ENCODE measurements around the gene CISD3. TPM values are rescaled to one million over a fixed set of nuclear protein-coding genes. Genes with fewer than 3 reads are reported as not detected.

Gene CISD3
- total RNA-seq, 2 donors from 2014 or later, result 91.6 to 99.8 TPM

DNA sequence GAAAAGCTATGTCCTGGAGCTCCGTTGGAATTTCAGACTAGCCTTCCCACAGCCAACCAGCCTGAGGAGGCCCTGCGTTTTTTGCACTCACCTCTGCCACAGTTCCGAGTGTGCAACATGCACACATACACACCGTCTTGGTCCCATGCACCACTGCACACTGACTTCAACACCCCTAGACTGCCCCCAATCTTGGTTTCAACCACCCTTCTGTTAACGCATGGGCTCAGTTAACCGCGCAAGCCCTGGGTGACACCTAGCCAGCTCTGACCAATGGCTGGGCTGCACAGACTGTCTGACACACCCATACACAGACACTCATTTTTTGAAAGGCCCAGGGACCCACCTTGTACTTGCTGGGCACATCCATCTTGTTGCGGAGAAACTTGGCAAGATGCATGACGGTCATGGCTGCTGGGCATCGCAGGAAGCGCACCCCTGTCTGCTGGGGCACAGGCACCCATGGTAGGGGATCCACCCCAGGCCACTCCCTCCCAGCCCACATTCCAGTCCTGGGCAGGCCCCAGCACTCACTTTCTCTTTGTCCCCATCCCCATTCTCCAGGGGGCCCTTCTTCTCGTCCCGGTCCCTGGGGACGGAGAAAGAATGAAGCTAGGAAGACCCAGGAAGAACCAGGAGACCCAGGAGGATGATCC lies 8.0 kb downstream of the CISD3 start:
- DNase-seq (no peak), ATAC-seq (no peak)
- intact Hi-C loops (cut with DNase I, micrococcal nuclease), result no loop called here

DNA sequence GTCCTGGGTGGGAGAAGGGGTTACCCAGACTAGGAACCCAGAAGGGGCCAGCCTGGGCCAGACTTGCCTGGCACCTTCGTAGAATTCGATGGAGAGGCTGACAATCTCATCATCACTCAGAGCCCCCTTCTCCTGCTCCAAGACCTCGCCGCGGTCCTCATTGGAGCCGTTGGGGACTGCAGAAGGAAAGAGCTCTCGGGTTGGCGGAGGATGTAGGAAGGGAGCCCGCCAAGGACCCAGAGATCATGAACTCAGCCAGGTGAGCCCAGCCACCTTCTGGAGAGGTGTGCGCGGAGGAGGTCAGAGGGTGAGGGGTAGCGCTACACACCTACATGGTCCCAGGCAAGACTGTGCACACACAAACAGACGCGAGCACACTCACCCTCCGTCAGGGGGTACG lies 8.5 kb downstream of the CISD3 start:
- intact Hi-C loops (cut with DNase I, micrococcal nuclease), result no loop called here

DNA sequence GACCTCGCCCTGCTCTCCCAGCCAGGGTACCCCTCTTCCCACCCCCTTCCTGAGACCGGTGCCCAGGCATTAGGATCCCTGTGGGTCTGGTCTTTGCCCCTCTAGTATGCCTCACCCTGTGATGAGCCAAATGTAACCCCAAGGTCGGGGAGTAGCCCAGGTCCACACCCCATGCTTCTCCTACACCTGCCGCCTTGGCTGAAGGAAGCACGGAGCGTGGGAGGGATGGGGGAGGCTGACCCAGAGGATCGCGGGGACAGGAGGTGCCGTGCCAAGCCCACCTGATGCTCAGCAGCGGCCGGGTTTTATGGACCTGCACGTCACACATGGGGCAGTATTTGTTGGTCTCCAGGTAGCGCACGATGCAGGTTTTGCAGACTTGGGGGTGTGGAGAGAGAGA lies 9.2 kb downstream of the CISD3 start:
- intact Hi-C loops (cut with DNase I, micrococcal nuclease), result no loop called here
- peak in 1 of 2 donors; percentile 44 for DNase-seq
- peak; percentile 34 for ATAC-seq

More for the DNA sequence above, 8.5 kb downstream of the CISD3 start:
- no peak for ATAC-seq
- DNase-seq, result no peak

DNA sequence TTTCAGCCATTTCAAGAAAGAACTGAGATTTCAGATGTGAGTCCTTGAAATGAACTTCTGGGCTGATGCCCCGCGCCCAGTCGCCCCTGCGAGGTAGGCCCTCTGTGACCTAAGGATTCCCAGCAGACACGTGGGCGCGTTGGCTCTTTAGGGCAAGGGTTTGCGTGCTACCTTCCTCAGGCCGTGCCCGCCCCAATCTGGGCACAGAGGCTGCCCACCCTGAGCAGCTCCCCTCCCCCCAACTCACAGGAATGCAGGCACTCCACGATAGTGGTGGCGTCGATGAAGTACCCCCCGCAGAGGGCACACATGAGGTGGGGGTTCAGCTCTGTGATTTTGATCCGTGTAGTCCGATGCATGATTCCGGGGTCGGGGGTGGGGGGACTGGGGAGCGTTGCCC lies 9.9 kb downstream of the CISD3 start:
- DNase-seq (no peak), ATAC-seq (no peak)
- intact Hi-C loops (cut with DNase I, micrococcal nuclease), result no loop called here

DNA sequence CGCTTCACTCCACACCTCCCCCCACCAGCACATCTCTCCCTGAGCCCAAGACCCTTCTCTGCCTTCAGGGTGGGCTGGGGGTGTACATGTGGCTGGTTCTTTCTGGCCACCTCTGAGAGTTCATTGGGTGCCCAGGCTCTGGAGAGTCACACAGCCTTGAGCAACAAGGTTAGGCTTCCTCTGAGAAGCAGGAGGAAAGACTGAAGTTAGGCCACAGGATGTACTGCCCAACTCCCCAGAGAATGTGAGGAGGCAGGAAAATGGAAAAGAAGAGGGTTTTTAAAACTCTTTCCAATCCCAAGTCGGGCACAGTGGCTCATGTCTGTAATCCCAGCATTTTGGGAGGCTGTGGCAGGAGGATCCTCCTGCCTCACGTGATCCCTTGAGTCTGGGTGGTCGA lies 10.7 kb downstream of the CISD3 start:
- ATAC-seq, result no peak

DNA sequence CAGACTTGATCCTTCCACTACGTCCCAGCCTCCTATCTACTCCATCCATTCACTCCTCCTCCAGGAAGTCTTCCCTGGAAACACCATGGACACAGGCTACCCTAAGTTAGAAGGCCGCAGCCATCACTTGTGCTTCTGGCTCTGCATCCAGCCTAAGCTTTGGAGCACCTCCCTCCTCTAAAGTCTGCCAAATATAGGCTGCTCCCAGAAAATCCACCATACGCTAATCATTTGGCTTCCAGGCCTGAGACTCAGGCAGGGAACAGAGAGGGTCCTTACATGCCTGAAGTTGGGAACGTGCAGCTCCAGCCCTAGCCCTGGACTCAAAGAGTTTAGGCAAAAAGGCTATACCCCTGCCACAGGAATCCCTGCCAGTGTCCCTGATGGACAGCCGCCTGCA lies 11.3 kb downstream of the CISD3 start:
- no peak for ATAC-seq

More for the DNA sequence above, 10.7 kb downstream of the CISD3 start:
- no peak for DNase-seq
- intact Hi-C loops (cut with DNase I, micrococcal nuclease), result no loop called here

DNA sequence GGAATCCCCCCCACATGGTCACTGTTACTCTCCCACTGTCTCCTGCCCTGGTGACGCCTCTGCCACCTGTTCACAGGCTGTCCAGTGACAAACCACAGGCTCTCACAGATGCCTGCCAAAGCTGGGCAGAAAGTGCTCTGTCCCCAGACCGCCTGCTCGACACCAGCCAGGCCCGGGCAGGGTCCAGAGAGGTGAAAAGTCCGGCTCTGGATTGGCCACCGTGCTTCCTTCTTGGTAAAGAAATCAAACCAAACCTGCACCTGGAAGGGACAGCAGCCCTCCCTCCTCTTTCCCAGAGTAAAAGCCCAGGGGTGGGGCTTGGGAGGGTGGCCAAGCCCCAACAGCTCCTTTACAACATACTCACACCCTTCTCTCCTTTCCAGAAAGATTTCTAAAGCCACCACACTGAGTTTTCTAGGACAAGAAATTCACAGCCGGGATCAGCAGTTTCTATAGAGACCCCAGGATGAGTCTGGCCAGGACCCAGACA lies 11.8 kb downstream of the CISD3 start:
- intact Hi-C loops (cut with DNase I, micrococcal nuclease), result no loop called here
- ATAC-seq, result peak; percentile 78
- DNase-seq, result peak; percentile 73 to 83

More for the DNA sequence above, 11.3 kb downstream of the CISD3 start:
- no peak for DNase-seq
- intact Hi-C loops (cut with DNase I, micrococcal nuclease), result no loop called here

DNA sequence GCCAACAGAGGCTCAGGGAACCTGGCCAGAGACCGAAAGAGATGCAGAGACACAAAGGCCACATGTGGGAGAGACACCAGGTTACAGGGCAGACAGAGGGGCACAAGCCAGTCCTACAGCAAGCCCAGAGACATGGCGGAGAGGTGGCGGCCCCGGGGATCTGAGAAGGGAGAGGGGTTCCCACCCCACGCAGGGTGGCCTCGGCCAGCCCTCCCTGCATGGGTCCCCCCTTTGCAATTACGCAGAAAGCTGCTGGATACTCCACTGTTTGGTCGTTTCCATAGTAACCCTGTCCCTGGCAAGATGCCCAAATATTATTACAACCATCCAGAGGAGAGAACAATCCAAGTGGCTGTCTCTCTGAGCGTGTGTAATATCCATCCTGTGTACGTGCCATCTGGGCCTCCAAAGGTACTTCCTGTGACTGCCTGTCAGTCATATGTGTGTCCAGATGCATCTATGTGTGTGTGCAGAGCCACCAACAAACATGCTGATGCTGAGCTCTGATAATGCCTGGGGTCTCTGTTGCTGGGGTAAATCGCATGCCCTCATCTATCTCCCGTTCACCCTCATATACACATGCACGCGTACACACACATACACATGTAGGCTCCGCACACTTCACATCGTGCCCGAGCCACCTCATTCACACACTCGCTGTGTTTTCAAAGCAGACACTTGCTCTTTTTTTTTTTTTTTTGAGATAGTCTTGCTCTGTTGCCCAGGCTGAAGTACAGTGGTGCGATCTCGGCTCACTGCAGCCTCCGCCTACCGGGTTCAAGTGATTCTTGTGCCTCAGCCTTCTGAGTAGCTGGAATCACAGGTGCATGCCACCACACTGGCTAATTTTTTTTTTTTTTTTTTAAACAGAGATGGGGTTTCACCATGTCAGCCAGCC lies 12.5 kb downstream of the CISD3 start:
- peak; percentile 67 for ATAC-seq
- intact Hi-C loops (cut with DNase I, micrococcal nuclease), result no loop called here
- peak; percentile 53 to 79 for DNase-seq

DNA sequence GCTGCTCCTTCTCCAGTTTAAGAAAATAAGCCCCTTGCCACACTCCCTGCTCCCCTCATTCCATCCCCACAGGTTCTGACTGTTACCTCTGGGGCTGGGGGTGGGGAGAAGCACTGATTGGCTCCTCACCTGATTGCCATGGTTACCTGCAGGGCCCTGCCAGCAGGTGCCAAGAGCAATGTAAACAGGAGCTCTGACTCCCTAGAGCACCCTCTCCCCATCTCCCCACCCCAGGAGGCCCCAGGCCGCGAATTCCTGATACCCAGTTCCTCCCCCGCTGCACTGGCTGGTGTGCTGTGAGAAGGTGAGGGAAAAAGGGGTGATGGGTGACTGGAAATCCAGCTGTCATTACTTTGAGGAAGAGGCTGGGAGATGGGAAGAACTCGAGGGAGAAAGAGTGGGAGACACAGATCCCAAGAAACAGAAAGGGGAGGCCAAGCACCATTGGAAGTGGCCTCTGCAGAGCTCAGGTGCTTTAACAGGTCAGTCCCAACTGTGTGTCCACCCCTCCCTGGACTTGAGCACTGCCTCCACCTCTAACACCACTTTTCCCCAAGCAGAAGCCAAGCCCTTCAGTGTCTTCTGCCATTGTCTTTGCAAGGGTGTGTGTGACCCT lies 13.5 kb downstream of the CISD3 start:
- peak; percentile 14 to 33 for DNase-seq
- intact Hi-C loops (cut with DNase I, micrococcal nuclease), result no loop called here
- ATAC-seq, result no peak

DNA sequence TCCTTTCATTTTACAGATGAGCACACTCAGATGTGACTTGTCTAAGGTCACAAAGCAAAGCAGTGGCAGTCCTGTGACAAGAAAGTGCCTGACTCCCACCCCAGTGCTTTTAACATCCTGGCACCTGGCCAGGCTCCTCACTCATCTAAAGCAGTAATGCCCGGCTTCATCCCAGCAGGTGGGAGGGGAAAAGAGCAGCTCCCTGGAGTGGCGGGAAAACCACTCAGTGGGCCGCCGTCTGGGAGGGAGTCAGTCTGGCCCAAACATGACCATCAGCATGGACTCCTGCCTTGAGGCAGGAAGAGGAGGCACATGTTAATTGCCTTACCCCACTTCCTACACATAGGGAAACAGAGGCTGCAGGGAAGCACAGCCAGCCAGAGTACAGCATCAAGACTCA lies 15.4 kb downstream of the CISD3 start:
- intact Hi-C loops (cut with DNase I, micrococcal nuclease), result no loop called here
- no peak for ATAC-seq
- DNase-seq, result peak in 1 of 2 donors; percentile 43

DNA sequence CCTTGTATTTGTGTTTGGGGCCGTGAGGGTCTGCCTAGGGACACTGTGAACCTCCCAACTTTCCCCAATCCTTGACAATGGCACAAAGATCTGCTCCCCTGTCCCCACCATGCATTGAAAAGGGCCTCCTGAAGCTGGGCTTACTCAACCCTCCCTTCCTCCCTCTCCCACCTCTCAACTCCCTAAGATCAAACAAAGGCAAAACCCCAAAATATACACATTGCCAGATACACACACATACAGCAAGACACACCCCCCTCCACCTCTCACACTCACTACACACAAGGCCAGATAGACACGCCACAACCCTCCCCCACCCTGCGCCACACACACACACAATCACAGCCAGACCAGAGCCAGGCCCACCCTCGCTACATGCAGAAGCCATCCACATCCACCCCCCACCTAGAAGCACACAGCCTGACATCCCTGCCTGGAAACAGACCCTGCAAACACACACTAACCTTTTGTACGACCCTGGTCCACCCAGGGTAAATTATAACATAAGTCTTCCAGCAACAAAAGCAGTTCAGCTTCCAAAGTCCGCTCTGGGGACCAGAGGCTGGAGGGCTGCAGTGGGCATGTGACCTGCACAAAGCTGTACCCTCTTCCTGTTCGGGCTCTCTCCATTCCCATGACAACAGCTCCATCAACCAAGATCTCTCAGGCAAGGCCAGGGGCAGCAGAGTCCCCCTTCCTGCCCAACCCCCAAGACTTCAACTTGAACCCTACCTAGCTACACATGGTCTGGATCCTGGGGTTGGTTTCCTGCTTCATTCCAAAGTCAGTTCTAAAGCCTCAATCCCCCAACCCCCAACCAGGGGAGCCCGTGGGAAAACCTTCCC lies 16.1 kb downstream of the CISD3 start:
- ATAC-seq, result no peak
- DNase-seq, result peak; percentile 13 to 29
- intact Hi-C loops (cut with DNase I, micrococcal nuclease), result no loop called here

DNA sequence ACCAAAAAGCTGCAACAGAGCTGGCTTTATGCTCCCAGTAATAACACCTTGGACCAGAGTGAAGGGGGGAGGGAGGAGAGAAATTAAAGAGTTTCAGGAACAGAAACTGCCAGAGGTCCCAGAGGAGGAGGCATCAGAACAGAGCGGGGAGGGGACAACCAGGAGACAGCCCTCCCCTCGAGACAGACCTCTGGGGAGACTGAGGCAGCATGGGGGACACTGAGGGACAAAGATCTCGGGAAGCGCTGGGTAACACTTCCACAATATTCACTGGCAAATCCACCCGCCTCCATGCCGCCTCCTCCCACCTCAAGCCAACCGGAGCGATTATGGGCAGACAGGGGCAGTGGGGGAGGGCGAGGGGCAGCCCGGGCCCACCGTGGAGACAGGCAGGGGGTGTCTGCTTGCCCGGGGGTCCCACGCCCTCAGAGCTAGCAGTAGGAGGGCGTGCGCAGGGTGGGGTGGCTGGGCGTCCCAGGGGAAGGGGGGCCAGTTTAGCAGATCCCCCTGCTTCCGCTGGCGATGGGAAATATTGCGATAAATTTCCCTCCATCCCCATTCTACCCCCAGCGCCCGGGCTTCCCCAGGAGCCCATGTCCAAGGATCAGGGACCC lies 16.8 kb downstream of the CISD3 start:
- intact Hi-C loops (cut with DNase I, micrococcal nuclease), result no loop called here
- DNase-seq (peak; percentile 26 to 32), ATAC-seq (no peak)

DNA sequence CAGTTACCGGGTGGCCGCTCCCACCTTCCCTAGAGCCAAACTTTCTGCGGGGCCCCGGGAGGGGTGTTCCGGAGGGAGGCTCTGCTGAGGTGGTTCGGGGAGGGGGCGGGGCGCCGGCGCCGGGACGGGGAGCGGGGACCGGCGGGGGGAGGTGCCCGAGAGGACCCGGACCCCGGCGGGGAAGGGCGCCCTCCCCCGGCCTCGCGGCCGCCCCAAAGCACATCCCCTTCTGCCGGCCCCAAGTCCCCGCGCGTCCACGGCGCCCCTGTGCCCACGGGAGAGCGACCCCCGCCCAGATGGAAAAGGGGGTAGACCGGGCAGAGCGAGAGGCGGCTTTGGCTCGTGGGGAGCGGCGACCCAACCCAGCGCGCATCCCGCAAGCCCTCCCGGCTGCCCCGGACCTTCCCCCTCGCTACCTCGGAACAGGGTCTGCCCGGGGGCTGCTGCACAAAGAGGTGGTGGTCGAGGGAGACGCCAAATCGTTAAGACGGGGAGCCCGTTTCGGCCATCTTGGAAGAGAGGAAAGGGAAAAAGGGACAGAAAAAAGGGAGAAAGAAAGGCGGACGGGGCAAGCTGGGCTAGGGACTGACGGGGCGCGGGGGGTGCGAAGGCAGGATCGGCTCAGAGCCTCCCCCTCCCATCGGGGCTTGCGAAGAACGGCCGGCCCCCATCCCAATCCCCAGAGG lies 17.5 kb downstream of the CISD3 start:
- DNase-seq (peak; percentile 60 to 70), ATAC-seq (no peak)
- intact Hi-C loops (cut with DNase I, micrococcal nuclease), result no loop called here

DNA sequence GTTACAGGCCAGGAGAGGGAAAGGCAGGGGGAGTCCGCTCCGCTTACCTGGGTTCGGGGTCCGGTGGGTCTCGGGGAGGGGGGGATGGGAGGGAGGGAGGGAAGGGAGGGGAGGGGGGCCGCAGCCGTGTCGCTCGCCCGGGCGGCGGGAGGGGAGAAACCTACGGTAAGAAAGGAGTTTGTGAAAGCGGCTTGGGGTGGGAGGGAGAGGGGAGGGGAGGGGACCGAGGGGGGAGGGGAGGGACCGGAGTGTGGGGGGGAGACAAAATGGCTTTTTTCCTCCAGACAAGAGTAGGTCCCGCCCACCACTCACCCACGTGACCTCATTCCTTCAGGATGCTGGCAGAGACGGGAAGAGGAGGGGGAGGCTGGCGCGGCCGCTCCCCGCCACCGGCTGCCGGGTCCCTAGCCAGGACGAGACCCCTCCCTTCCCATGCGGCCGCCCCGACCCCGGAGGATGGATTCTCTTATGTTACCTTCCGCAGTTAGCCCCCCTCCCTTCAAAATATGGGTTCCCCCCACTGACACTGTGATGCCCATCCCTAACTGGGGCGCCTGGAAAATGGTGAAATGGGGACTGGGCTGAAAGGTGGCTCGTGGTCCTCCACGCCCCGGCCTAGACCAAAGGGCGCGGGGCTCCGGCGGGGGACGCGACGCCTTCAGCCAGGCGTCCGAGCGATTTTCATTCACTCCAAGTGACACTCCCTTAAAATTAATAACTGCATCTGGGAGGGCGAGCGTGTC lies 18.2 kb downstream of the CISD3 start, which contains the start of gene PCGF2:
TSS of gene PCGF2 (minus strand) at position 188 of the 743 bp plus-strand sequence. CDS start 7,934 bp downstream, outside the sequence.
- peak; percentile 94 to 95 for DNase-seq
- intact Hi-C loops (cut with DNase I, micrococcal nuclease), result no loop called here
- ATAC-seq, result peak; percentile 37

DNA sequence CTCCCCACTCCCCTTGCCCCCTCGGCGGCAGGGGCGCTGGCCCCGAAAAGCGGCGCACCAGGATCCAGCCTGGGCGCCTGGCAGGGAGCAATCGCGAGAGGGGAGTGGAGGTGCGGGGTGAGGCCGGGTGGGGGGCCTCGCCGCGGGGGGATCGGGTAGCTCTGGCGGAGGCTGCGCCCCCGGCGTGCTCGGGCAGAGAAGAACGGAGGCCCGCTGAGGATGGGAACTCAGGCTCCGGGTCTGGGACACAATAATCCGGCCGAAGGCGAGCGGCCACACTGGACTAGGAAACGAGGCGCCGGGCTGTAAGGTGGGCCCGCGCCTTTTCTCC lies 18.7 kb downstream of the CISD3 start:
- DNase-seq (peak in 1 of 2 donors; percentile 46), ATAC-seq (no peak)
- intact Hi-C loops (cut with DNase I, micrococcal nuclease), result no loop called here

DNA sequence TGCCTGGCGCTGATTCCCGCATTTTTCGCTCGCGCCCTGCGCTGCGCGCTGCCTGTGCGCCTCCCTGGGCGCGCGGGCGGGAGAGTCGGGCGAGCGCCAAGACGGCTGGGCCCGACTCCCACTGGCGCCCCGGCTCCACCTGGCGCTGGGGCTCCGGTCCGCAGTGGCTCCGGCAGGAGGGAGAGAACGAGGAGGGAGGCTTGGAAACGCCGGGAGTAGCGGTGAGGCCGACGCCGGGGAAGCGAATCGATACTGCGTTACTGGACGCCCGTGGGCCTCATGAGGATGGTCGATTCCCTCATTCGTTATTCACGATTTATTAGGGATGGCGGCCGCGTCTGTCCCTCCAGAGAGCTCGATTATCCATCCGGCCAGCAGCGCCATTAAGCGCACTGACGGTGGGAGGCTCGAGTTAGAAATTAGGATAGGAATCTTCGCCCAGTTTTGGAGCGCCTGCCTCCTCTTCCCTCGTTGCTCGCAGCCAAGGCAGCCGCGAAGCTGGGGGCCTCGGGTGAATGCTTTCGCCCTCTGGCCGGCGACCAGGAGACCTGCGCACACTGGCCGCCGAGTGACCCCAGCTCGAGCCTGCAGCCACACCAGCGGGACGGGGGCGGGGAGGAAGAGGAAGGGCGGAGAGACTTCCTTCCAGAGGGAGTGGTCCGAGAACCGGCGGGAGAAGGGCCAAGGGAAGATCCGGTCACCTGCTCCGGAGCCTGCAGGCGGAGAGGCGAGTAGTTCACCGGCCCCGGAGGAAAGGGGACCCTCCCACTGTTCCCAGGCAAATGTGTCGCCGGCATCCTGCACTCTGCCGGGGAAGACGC lies 19.3 kb downstream of the CISD3 start:
- intact Hi-C loops (cut with DNase I, micrococcal nuclease), result no loop called here
- peak; percentile 54 for ATAC-seq
- peak; percentile 85 to 93 for DNase-seq

DNA sequence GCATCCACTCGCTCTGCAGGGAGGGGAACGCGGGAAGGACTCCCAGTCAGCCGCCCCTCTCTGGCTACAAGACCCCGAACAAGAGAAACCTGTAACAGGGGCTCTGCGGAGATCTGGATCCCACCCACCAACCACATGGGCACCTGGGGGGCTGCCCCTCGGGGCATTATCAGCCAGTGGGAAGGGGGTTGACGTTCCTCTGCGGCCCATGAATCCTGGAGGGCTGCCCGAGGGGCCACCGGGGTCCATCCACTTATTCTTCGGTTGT lies 19.8 kb downstream of the CISD3 start:
- no peak for ATAC-seq
- intact Hi-C loops (cut with DNase I, micrococcal nuclease), result no loop called here
- no peak for DNase-seq

Data from left colon (tissue), 2 donors.